PFSK-1 (cell line): ENCODE results near the gene MYO3A.

Experiments used
- FOXP2 ChIP-seq: optimal IDR thresholded peaks from 2 replicates; pipeline ENCODE3; 2011; ENCODE audit warnings: borderline replicate concordance, control low read depth, inconsistent platforms; ENCODE audit not compliant: insufficient read depth; ENCODE audit errors: extremely low read length, extremely low read depth
- POLR2AphosphoS5 ChIP-seq: IDR thresholded peaks from 2 replicates; pipeline ENCODE4 v1.6.1; 2012; ENCODE audit warnings: low read depth, mild to moderate bottlenecking, control low read depth, low read length, moderate library complexity
- REST ChIP-seq, 2 experiments: IDR thresholded peaks; 2 replicates each; pipeline versions ENCODE4 v1.6.1 to v1.8.0; 2011 to 2012; ENCODE audit warnings: low read depth in 2 of 2, low read length in 2 of 2, control low read depth in 1 of 2, inconsistent platforms in 1 of 2, mild to moderate bottlenecking in 1 of 2, moderate library complexity in 1 of 2; ENCODE audit not compliant: insufficient read depth in 1 of 2
- SIN3A ChIP-seq: IDR thresholded peaks from 2 replicates; pipeline ENCODE4 v1.6.1; 2012; ENCODE audit warnings: mild to moderate bottlenecking, low read length, moderate library complexity, borderline replicate concordance; ENCODE audit not compliant: insufficient read depth
- TAF1 ChIP-seq: IDR thresholded peaks from 2 replicates; pipeline ENCODE4 v1.6.1; 2012; ENCODE audit warnings: low read length, control low read depth, borderline replicate concordance; ENCODE audit not compliant: insufficient read depth

The MYO3A gene

GRCh38 chr10:25974897-25975459 lies 40.9 kb downstream of the MYO3A start:
- TF ChIP-seq POLR2AphosphoS5, result no peak
- no peak for TF ChIP-seq SIN3A
- no peak for TF ChIP-seq TAF1
- TF ChIP-seq REST (IDR thresholded peaks at IDR 0.05; ENCODE audit: insufficient read depth in 1 of 2, low read depth in 2 of 2, low read length in 2 of 2), result no peak
- TF ChIP-seq FOXP2, result no peak

GRCh38 chr10:25978771-25979170 lies 44.7 kb downstream of the MYO3A start:
- TF ChIP-seq SIN3A, result no peak
- no peak for TF ChIP-seq TAF1
- no peak for TF ChIP-seq POLR2AphosphoS5
- no peak for TF ChIP-seq FOXP2
- no peak for TF ChIP-seq REST (IDR thresholded peaks at IDR 0.05; ENCODE audit: insufficient read depth in 1 of 2, low read depth in 2 of 2, low read length in 2 of 2)

- TF ChIP-seq POLR2AphosphoS5 (no peak), FOXP2 (no peak), SIN3A (no peak), TAF1 (no peak), REST (IDR thresholded peaks at IDR 0.05; ENCODE audit: insufficient read depth in 1 of 2, low read depth in 2 of 2, low read length in 2 of 2) (no peak)
Measured at GRCh38 chr10:25982107-25982506, 48.1 kb downstream of the MYO3A start.

- no peak for TF ChIP-seq REST (IDR thresholded peaks at IDR 0.05; ENCODE audit: insufficient read depth in 1 of 2, low read depth in 2 of 2, low read length in 2 of 2)
- no peak for TF ChIP-seq FOXP2
- TF ChIP-seq SIN3A, result no peak
- no peak for TF ChIP-seq TAF1
- TF ChIP-seq POLR2AphosphoS5, result no peak
Measured at GRCh38 chr10:25988583-25988982, 54.6 kb downstream of the MYO3A start.
